HL-60/S4 (cell line): Measurements from ENCODE around the gene PIGH.
"Not testable (repeated sequence)": the region's sequence is repeated elsewhere in the genome, so short reads cannot be mapped to it uniquely, and the experiment has no call there.

Source experiments
- in situ Hi-C: fragments of 300-500 bp; cut with MboI; formaldehyde crosslinking; loops from 2 replicates; pipeline ENCODE4 v1.14.3; 2022; ENCODE audit warnings: low sequenced_read_pairs

Gene PIGH, protein sequence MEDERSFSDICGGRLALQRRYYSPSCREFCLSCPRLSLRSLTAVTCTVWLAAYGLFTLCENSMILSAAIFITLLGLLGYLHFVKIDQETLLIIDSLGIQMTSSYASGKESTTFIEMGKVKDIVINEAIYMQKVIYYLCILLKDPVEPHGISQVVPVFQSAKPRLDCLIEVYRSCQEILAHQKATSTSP

DNA sequence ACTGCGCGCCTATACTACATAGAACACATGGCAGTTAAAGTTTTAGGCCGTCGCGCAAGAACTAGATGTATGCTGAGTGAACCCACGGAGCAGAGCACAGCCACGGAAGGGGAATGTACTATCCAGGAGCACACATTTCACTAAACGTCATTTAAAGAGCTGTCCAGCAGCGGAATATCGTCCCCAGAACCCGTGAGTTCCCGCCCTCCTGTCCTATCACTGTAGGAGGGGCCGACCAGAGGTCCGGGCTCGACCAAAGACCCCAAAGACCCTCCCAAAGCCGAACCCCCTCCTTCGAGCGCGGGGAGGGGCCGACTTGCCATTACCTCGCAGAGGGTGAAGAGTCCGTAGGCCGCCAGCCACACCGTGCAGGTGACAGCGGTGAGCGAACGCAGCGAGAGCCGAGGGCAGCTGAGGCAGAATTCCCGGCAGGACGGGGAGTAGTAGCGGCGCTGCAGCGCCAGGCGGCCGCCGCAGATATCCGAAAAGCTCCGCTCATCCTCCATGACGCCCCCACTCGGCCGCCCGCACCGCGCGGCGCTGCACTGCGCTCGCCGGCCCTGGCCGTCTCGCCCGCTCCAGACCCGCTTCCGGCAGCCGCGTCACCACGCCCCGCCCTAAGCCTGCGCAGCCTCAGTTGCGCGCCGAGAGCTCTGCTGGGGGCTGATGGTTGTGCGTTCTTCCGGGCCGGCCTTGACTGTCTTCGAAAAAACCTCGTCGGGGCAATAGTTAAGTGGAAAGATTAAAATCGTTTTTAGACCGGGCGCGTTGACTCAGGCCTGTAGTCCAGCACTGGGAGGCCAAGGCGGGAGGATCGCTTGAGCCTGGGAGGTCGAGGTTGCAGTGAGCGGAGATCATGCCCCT is at the start of gene PIGH:
Gene PIGH (minus strand): TSS at position 571 of the 864 bp plus-strand sequence. CDS start 65 bp downstream, at position 506.
- in situ Hi-C loops, result no loop called here

DNA sequence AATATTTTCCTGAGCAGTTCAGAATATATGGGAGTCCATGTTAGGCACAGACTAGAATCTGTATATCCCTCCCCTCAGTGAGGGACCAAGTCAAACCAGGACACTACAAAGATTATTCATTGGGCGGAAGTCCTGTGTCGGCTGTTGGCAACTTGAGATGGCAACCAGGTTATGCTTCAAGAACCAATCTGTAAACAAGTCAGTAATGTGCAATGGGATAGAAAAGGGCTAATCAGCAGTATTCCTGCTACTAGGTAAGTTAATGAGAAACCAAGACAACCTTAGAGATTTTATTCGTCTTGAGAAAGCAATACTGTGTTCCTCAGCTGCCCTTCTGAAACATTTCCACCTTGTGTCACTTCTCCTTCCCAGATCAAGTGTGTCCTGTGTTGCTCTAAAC is 46.1 kb upstream of the PIGH start:
- in situ Hi-C loops, result no loop called here

DNA sequence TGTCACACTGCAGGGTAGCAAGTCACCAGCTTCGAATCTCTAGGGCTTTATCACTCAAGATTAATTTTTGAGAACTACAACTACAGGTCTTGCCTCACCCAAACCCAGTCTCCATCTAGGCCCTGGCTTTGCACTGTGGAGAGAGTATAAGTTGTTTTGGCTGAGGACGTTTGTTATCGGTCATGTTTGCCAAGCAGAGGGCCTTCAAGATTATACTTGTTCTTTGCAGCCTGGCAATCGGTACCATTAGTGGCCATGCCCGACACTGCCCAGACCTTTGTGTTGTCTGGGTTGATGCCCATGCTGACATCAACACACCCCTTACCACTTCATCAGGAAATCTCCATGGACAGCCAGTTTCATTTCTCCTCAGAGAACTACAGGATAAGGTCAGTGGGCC is 45.3 kb upstream of the PIGH start:
- in situ Hi-C loops, result no loop called here

DNA sequence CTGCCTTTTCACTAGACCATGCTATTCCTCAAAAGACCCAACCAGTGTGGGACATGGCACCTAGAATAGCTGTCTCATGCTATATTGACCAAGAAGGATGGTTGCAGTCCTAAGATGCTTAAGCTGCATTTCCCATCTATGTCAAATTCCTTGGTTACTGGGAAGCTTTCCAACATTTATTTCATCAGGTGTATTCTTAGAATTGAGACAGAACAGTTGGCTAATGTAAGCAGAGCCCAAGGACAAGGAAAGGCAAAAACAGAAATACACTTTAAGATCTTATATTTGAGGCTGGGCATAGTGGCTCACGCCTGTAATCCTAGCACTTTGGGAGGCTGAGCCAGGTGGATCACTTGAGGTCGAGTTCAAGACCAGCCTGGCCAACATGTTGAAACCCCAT is 44.4 kb upstream of the PIGH start:
- in situ Hi-C loops, result no loop called here

DNA sequence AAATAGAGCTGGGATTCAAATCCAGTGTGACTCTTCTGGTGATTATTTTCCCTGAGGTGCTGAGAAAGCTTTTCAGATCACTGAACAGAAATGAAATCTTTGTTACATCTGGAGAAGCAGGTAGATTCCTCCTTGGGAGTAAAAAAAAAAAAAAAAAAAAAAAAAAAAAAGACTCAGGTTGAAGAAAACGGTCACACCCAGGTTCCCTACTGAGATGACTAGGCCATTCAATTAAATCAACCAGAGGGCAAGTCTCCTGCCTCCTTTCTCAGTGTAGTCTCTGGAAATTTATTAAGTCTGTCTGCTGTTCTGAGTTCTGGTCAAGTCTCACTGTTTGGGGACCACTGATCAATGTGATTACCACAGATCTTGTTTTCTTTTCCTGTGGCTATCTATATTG is 43.6 kb upstream of the PIGH start:
- in situ Hi-C loops, result no loop called here

DNA sequence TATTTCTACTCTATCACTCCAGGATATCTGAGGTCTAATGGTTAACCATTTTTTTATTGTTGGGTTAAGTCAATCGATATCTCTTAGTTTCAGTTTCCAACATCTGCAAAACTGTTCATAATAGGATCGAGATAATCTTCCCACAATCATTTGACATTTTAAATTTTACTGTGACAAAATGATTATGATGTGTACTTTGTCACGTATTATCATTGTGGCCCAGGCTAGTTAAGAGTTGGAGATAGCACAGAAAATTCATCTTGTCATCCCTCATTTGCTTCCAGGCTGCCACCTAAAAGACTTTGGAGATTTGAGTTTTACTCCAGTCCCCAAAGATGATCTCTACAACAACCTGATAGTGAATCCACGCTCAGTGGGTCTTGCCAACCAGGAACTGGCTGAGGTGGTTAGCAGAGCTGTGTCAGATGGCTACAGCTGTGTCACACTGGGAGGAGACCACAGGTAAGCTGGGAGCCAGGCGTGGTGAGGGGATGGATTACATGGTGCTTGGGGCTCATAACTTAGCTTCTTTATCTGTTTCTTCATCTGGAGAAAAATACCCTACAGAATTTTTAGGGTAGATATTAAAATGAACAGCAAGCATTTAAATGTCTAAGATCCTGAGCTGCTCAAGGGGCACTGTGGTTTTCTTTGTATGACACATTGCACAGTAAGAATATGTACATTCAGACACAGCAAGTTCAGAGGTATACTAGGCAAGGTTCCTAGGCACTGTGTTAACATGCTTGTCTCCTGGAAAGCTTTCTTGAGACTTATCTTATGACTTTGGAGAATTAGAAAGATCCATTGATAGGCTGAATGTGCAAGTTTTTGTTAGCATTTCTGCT is 42.1 kb upstream of the PIGH start:
- in situ Hi-C loops, result no loop called here

DNA sequence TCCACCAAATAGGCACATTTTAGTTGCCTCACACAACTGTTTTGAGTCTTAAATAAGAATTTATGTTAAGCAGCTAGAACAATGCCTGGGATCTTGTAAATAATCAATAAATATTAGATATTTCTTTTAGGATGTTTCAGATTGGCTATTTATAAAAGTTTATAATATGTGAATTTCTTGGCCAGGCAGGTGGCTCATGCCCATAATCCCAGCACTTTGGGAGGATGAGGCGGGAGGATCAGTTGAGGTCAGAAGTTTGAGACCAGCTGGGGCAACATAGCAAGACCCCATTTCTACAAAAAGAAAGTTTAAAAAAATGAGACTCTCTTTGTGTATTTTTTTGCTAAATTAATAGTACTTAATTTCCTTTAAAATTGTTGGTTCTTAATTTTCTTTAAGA is 41.4 kb upstream of the PIGH start:
- in situ Hi-C loops, result no loop called here

DNA sequence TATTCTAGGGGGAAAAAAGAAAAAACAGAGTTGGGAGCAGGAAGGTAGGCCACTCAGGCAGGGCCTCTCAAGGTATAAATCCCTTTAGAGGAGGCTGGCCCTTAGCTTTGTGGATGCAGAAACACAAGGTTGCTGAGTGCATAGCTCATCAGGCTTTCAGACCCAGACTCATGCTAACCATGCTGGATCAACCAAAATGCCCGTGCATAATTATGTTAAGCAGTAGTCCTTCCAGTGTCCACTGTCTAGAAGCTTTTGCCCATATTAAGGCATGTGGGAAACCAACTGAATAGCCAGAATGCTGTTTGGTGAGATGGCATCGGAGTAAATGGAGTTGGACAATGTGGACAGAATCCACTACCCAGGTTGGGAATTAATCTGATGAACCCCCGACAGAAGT is 38.6 kb upstream of the PIGH start:
- in situ Hi-C loops, result no loop called here

DNA sequence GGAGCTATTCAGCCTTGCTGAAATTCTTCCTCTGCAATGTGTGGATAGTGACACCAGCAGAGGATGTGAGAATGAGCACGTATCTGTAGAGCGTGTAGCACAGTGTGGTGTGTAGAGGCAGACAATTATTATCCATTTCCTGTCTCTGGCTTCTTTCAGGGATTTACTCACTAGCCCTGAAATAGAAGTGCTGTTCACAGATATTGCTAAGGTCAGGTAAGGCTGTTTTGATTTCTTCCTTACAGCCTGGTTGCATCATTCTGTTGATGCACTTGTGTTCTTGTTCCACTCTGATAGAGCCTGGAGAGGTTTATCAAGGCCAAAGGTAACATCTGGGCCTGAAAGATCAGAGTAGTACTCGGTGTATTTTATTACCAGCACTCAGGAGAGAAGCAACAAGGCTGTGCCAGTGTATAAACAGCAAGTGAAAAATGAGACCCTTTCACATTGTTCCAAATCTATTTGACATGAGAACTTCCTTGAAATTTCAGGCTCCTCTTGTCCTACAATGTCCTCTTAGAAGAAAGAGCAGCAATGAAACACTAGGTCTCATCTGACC is 36.4 kb upstream of the PIGH start:
- in situ Hi-C loops, result no loop called here

DNA sequence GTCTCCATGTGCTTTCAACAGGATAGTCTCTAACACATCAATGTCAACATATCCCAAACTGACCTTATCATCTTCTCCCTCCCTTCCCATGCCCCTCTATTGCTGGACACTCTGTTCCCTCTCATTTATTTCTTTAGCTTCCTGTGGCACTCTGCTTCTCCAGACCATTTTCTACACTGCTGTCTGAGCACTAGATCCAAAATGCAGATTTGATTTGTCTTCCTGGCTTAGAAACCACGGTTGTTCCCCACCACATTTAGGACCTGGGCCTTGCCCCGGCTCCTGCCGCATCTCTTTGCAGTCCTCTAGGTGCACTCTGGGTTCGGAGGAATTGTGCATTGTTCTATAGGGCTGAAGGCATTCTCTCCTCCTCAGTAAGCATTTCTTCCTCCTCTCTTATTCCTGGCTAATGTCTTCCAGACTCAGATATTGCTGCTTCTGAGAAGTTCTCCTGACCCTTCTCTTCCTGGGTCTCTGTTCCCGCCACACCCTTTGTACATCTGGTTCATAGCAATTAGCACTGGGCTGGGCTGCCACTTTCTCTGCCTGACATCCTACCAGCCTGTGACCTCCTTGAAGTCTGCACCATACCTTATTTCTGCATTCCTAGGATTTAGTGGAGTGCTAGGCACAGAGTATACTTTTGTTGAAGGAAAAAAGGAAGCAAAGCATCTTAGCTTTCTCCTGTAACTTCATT is 33.5 kb upstream of the PIGH start:
- in situ Hi-C loops, result no loop called here

DNA sequence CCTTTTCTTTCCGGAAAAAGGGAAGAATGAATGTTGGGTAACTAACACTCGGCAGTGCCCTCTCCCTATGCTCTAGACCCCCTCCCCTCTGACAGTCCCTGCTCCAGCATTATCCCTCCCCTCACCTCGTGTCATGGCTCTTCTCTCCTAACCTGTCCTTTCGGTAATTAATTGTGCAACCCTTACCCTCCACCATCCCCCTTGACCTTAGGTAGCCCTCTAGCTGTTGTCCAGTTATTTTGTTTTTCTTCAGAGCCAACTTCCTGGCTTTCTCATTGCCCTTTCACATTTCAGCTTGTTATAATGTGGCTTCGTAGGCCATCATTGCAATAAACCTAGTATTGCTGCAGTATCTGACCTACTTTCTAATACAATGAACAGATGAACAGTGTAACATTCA is 30.9 kb upstream of the PIGH start:
- in situ Hi-C loops, result no loop called here

DNA sequence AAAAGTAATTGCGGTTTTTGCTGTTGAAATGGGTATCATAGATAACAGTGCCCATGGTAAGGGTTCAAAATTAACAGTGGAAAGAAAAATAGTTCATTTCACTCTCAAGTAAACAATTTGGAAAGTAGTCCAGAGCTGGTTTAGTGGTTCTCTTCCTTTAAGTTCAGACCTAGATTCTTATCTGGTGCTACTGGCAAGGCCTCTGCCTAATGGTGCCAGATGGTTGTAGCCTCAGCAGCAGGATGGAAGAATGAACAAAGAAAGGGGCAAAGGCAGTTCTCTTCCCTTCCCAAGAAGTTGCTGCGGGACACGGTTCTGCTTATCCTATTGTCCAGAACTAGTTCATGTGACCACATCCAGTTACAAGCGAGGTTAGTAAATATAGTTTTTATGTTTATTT is 30.1 kb upstream of the PIGH start:
- in situ Hi-C loops, result no loop called here

DNA sequence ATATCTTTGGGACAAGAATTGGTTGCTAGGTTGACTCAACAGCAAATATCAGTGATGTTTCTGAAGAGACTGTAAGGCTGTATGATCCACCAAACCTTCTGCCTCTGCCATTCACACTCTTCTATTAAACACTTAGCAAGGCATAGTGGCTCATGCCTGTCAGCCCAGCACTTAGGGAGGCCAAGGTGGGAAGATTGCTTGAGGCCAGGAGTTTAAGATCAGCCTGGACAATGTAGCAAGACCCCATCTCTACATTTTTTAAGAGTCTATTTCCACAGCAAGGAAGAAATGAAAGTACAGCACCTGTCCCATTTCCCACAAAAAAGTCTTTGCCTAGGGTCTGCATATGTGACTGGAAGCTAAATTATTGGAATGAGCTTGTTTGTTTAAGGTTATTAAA is 27.5 kb upstream of the PIGH start:
- in situ Hi-C loops, result no loop called here

DNA sequence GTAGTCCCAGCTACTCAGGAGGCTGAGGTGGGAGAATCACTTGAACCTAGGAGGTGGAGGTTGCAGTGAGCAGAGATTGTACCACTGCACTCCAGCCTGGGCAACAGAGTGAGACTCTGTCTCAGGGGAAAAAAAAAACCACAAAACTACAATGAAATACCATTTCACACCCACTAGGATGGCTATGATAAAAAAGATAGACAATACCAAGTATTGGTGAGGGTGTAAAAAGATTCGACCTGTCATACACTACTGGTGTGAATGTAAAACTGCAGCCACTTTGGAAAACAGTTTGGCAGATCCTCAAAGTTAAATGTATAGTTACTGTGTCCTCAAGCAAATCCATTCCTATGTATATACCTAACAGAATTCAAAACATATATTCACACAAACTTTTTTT is 26.1 kb upstream of the PIGH start:
- in situ Hi-C loops, result not testable (repeated sequence)

DNA sequence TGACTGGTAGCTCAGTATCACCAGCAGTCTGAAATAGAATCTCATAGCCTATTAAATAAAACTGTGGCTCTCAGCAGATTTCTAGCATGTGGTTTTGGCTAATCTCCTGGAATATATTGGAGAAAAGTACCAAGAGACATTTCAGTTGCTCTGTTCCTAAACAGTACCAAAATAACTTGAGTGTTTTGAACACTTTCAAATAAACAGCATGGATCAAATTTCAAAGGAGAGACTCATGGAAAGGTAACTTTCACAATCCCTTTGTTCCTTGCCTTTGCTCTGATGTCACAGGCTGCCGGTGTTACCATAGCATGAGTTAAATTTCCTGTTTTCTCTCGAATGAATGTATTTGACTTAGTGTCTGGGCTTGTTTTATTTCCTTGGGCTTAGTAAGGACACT is 23.0 kb upstream of the PIGH start:
- in situ Hi-C loops, result no loop called here

DNA sequence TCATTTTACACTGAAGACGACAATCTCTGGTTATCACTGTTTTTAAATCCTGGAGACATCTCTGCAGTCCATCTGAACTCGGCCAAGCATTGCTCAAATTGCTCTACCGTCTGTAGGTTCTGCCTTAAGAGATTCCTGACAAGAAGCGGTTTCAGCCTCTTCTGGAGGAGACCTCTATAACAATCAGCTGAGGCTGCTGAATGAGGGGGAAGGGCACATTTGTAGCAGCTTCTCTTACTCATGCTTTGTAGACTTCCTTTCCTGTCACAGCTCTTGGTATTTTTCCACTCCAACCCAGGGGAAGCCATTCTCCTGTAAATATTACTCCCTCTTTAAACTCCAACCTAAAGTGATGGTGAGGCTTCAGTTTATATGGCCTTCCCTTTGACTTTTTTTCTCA is 22.6 kb upstream of the PIGH start:
- in situ Hi-C loops, result no loop called here

DNA sequence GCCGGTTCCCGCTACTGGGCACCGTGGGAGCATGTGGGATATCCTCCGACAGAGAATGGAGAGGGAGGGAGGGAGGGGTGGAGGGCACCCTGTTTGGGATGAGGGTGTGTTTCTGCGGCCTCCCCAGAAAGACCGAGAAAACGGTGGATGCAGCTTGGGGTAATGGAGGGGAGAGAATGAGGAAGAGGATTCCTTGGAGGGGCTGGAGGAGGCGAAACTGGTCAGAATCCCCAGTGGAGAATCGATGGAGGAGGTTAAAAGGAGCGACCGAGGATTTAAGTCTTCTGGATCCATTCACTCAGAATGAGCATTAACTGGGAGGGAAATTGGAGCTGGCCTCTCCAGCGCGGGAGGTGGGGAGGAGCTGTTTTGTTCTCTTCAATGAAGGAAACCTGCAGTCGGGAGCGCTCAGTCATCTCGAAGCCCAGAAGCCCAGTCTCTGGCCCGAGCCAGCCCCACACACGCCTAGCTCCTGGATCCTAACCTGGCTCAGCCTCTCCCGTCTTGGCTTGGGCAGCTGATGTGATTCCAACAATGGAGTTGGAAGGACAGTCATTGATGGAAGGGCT is 20.2 kb upstream of the PIGH start:
- in situ Hi-C loops, result no loop called here

DNA sequence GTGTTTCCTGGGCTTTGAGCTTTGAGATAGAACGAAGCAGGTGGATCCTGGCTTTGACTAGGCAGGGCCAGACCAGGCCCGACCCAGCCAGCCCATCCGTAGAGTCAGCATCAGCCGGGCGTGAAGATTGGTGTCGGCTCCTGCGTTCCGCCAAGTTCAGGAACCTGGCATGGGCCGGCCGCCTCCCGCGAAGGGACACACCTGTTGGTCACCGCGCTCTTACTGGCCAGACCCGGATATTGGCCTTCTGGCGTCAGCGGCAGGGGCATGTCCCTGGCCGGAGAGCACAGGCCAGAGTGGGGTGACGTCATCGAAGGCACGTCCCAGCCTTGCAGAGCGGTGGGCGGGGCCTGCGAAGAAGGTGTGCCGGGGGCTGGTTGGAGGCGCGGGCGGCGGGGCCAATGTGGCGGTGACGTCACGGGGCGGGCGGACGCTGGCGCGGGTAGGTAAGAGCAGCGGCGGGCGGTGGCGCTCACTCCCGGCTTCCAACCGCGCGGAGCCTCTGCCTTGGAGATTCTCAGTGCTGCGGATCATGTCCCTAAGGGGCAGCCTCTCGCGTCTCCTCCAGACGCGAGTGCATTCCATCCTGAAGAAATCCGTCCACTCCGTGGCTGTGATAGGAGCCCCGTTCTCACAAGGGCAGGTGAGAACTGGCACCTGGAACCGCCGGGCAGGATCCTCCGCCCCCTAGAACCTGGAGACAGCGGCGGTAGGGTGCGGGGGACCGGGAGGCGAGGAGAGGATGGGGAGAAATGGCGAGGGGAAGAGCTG is 19.6 kb upstream of the PIGH start, which contains the start of gene ARG2:
Gene ARG2 (plus strand): TSS at position 475 of the 771 bp plus-strand sequence. CDS start 58 bp downstream, at position 533.
- in situ Hi-C loops, result no loop called here

DNA sequence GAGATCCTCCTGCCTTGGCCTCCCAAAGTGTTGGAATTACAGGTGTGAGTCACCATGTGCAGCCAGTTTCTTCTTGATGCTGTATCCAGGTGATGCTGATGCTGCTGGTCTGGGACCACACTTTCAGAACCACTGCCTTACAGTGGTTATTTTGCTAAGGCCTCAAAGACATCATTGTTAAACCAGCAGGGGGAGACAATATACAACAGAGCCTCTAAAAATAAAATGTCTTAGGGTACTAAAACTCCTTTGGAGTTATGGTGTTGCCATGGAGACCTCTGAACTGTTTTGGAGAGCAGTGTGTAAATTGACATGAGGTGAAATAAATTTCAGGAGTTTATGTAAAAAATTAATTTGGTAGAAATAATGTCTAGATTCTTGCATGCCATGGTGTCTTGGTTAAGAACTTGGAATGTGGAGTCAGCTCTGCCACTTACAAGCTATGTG is 18.6 kb upstream of the PIGH start:
- in situ Hi-C loops, result no loop called here
